ENCODE measurements around the gene KERA.

The KERA gene

GRCh38 chr12:91104812-91105466, 47.1 kb upstream of the KERA start:
- Histone ChIP-seq H3K9ac (ENCODE audit: low read length) (no peak overlapping the region), H4K20me1 (ENCODE audit: insufficient read depth, low read length) (no peaks in the 10 kb centered on the region), H3K4me1 (ENCODE audit: low read length) (peaks cover 17% of the 10 kb centered on the region), H3K79me2 (ENCODE audit: low read length) (no peaks in the 10 kb centered on the region), H2AFZ (ENCODE audit: low read length) (no peak overlapping the region), H3K27me3 (replicated peaks; ENCODE audit: insufficient read depth, low read length) (no peaks in the 10 kb centered on the region), H3K36me3 (replicated peaks; ENCODE audit: insufficient read depth, low read length) (no peaks in the 10 kb centered on the region), H3K4me2 (ENCODE audit: low read depth, low read length) (peak overlapping the region; percentile 20; the same call in 1 of the 2 replicates), H3K4me3 (ENCODE audit: low read length) (no peak overlapping the region), H3F3A (ENCODE audit: insufficient read depth, low read length) (no peaks in the 10 kb centered on the region), H3K27ac (ENCODE audit: low read length) (no peak overlapping the region), H3K9me3 (replicated peaks; ENCODE audit: insufficient read depth, low read length) (no peaks in the 10 kb centered on the region), H3K9me2 (replicated peaks; ENCODE audit: insufficient read depth, low read length) (no peaks in the 10 kb centered on the region)
- DNase-seq = no peak
- no peak for TF ChIP-seq EZH2phosphoT487 (IDR thresholded peaks at IDR 0.05; ENCODE audit: low read length)
- no peak for TF ChIP-seq CTCF (IDR thresholded peaks at IDR 0.05; ENCODE audit: low read length)
- no peak for TF ChIP-seq EZH2 (optimal IDR thresholded peaks at IDR 0.05; ENCODE audit: low read depth, low read length)

- Histone ChIP-seq H3K4me1 (ENCODE audit: low read length) (peaks cover 17% of the 10 kb centered on the region), H3K9me2 (replicated peaks; ENCODE audit: insufficient read depth, low read length) (no peaks in the 10 kb centered on the region), H3K27me3 (replicated peaks; ENCODE audit: insufficient read depth, low read length) (no peaks in the 10 kb centered on the region), H3K9me3 (replicated peaks; ENCODE audit: insufficient read depth, low read length) (no peaks in the 10 kb centered on the region), H3K4me2 (ENCODE audit: low read depth, low read length) (no peak overlapping the region), H3K27ac (ENCODE audit: low read length) (no peak overlapping the region), H3K4me3 (ENCODE audit: low read length) (no peak overlapping the region), H3F3A (ENCODE audit: insufficient read depth, low read length) (no peaks in the 10 kb centered on the region), H4K20me1 (ENCODE audit: insufficient read depth, low read length) (no peaks in the 10 kb centered on the region), H3K36me3 (replicated peaks; ENCODE audit: insufficient read depth, low read length) (no peaks in the 10 kb centered on the region), H3K9ac (ENCODE audit: low read length) (no peak overlapping the region), H3K79me2 (ENCODE audit: low read length) (no peaks in the 10 kb centered on the region), H2AFZ (ENCODE audit: low read length) (no peak overlapping the region)
- DNase-seq = no peak
- TF ChIP-seq CTCF (IDR thresholded peaks at IDR 0.05; ENCODE audit: low read length) = no peak
- no peak for TF ChIP-seq EZH2phosphoT487 (IDR thresholded peaks at IDR 0.05; ENCODE audit: low read length)
- TF ChIP-seq EZH2 (optimal IDR thresholded peaks at IDR 0.05; ENCODE audit: low read depth, low read length) = no peak
Measured at GRCh38 chr12:91103624-91104023, 45.8 kb upstream of the KERA start.

- no peak for DNase-seq
Measured at GRCh38 chr12:91103101-91103500, 45.3 kb upstream of the KERA start.

More at GRCh38 chr12:91103101-91103500, 45.3 kb upstream of the KERA start:
- Histone ChIP-seq H2AFZ (ENCODE audit: low read length) (no peak overlapping the region), H3K9ac (ENCODE audit: low read length) (no peak overlapping the region), H3K4me2 (ENCODE audit: low read depth, low read length) (no peak overlapping the region), H3K4me3 (ENCODE audit: low read length) (no peak overlapping the region), H3F3A (ENCODE audit: insufficient read depth, low read length) (no peaks in the 10 kb centered on the region), H3K27ac (ENCODE audit: low read length) (no peak overlapping the region), H4K20me1 (ENCODE audit: insufficient read depth, low read length) (no peaks in the 10 kb centered on the region), H3K27me3 (replicated peaks; ENCODE audit: insufficient read depth, low read length) (no peaks in the 10 kb centered on the region), H3K9me3 (replicated peaks; ENCODE audit: insufficient read depth, low read length) (no peaks in the 10 kb centered on the region), H3K79me2 (ENCODE audit: low read length) (no peaks in the 10 kb centered on the region), H3K36me3 (replicated peaks; ENCODE audit: insufficient read depth, low read length) (no peaks in the 10 kb centered on the region), H3K9me2 (replicated peaks; ENCODE audit: insufficient read depth, low read length) (no peaks in the 10 kb centered on the region), H3K4me1 (ENCODE audit: low read length) (peaks cover 17% of the 10 kb centered on the region)
- TF ChIP-seq EZH2phosphoT487 (IDR thresholded peaks at IDR 0.05; ENCODE audit: low read length) (no peak), EZH2 (optimal IDR thresholded peaks at IDR 0.05; ENCODE audit: low read depth, low read length) (no peak), CTCF (IDR thresholded peaks at IDR 0.05; ENCODE audit: low read length) (no peak)
